Activated naive CD8-positive, alpha-beta T cell treated with anti-CD3 and anti-CD28 coated beads for 36 hours (primary cell): ENCODE results near the gene DLGAP1. TPM values are rescaled to one million over a fixed set of nuclear protein-coding genes. Genes with fewer than 3 reads are reported as not detected.

Experiments
- DNase-seq: peaks from one replicate; pipeline ENCODE4 v3.0.0; 2021
- H3K27ac Mint-ChIP-seq: one replicate; pipeline ENCODE4 v1.8.0; 2022; ENCODE audit warnings: mild to moderate bottlenecking, moderate library complexity, mixed read lengths
- H3K27me3 Mint-ChIP-seq: one replicate; pipeline ENCODE4 v1.8.0; 2022; ENCODE audit warnings: mild to moderate bottlenecking, mixed read lengths
- H3K36me3 Mint-ChIP-seq: one replicate; pipeline ENCODE4 v1.8.0; 2021; ENCODE audit warnings: mild to moderate bottlenecking, mixed read lengths
- H3K4me1 Mint-ChIP-seq: one replicate; pipeline ENCODE4 v1.8.0; 2021; ENCODE audit warnings: mixed read lengths
- H3K4me3 Mint-ChIP-seq: one replicate; pipeline ENCODE4 v1.8.0; 2022; ENCODE audit warnings: mild to moderate bottlenecking, moderate library complexity, mixed read lengths
- H3K9me3 Mint-ChIP-seq: one replicate; pipeline ENCODE4 v1.8.0; 2022; ENCODE audit warnings: mixed read lengths
- total RNA-seq, 2 experiments: library from RNA; stranded (reverse); gene quantifications; one replicate each; pipeline ENCODE4 v1.2.3, GENCODE V29; 2021

DLGAP1 gene
- total RNA-seq, 2 experiments from 2014 or later: not detected

- Mint-ChIP-seq H3K4me3 (no peak overlapping the region), H3K27me3 (peaks cover 6% of the 10 kb centered on the region), H3K9me3 (no peaks in the 10 kb centered on the region), H3K27ac (no peak overlapping the region), H3K36me3 (no peaks in the 10 kb centered on the region), H3K4me1 (no peaks in the 10 kb centered on the region)
- no peak for DNase-seq
Measured at GRCh38 chr18:3947383-3947782, 507.7 kb downstream of the DLGAP1 start.

- H3K36me3 Mint-ChIP-seq: no peaks in the 10 kb centered on the region
- H3K9me3 Mint-ChIP-seq: no peaks in the 10 kb centered on the region
- H3K27me3 Mint-ChIP-seq: peaks cover 5% of the 10 kb centered on the region
- H3K4me1 Mint-ChIP-seq: no peaks in the 10 kb centered on the region
- no peak overlapping the region for H3K4me3 Mint-ChIP-seq
- DNase-seq: no peak
- no peak overlapping the region for H3K27ac Mint-ChIP-seq
Measured at GRCh38 chr18:3935305-3935704, 519.8 kb downstream of the DLGAP1 start.

GRCh38 chr18:3932276-3932675, 522.8 kb downstream of the DLGAP1 start:
- DNase-seq: no peak
- peaks cover 5% of the 10 kb centered on the region for H3K27me3 Mint-ChIP-seq
- no peaks in the 10 kb centered on the region for H3K36me3 Mint-ChIP-seq
- no peaks in the 10 kb centered on the region for H3K9me3 Mint-ChIP-seq
- no peak overlapping the region for H3K27ac Mint-ChIP-seq
- no peak overlapping the region for H3K4me3 Mint-ChIP-seq
- no peaks in the 10 kb centered on the region for H3K4me1 Mint-ChIP-seq

GRCh38 chr18:3931542-3932112, 523.5 kb downstream of the DLGAP1 start:
- H3K27ac Mint-ChIP-seq: no peak overlapping the region
- H3K4me1 Mint-ChIP-seq: no peaks in the 10 kb centered on the region
- H3K36me3 Mint-ChIP-seq: no peaks in the 10 kb centered on the region
- peaks cover 5% of the 10 kb centered on the region for H3K27me3 Mint-ChIP-seq
- no peaks in the 10 kb centered on the region for H3K9me3 Mint-ChIP-seq
- H3K4me3 Mint-ChIP-seq: no peak overlapping the region
- DNase-seq: no peak

GRCh38 chr18:3931013-3931315, 524.1 kb downstream of the DLGAP1 start:
- Mint-ChIP-seq H3K4me3 (no peak overlapping the region), H3K27ac (no peak overlapping the region), H3K36me3 (no peaks in the 10 kb centered on the region), H3K9me3 (no peaks in the 10 kb centered on the region), H3K27me3 (no peaks in the 10 kb centered on the region), H3K4me1 (no peaks in the 10 kb centered on the region)
- DNase-seq: no peak

GRCh38 chr18:3930126-3931012, 524.7 kb downstream of the DLGAP1 start:
- H3K9me3 Mint-ChIP-seq: no peaks in the 10 kb centered on the region
- no peaks in the 10 kb centered on the region for H3K4me1 Mint-ChIP-seq
- DNase-seq: no peak
- H3K36me3 Mint-ChIP-seq: no peaks in the 10 kb centered on the region
- H3K4me3 Mint-ChIP-seq: no peak overlapping the region
- H3K27ac Mint-ChIP-seq: no peak overlapping the region
- no peaks in the 10 kb centered on the region for H3K27me3 Mint-ChIP-seq

- Mint-ChIP-seq H3K9me3 (no peaks in the 10 kb centered on the region), H3K36me3 (no peaks in the 10 kb centered on the region), H3K27me3 (peaks cover 3% of the 10 kb centered on the region), H3K4me3 (no peak overlapping the region), H3K27ac (no peak overlapping the region), H3K4me1 (no peaks in the 10 kb centered on the region)
- DNase-seq: no peak
Measured at GRCh38 chr18:3924455-3924854, 530.7 kb downstream of the DLGAP1 start.

GRCh38 chr18:3923750-3924149, 531.4 kb downstream of the DLGAP1 start:
- Mint-ChIP-seq H3K27ac (no peak overlapping the region), H3K27me3 (peaks cover 3% of the 10 kb centered on the region), H3K36me3 (no peaks in the 10 kb centered on the region), H3K4me3 (no peak overlapping the region), H3K9me3 (no peaks in the 10 kb centered on the region), H3K4me1 (no peaks in the 10 kb centered on the region)
- no peak for DNase-seq

DNA sequence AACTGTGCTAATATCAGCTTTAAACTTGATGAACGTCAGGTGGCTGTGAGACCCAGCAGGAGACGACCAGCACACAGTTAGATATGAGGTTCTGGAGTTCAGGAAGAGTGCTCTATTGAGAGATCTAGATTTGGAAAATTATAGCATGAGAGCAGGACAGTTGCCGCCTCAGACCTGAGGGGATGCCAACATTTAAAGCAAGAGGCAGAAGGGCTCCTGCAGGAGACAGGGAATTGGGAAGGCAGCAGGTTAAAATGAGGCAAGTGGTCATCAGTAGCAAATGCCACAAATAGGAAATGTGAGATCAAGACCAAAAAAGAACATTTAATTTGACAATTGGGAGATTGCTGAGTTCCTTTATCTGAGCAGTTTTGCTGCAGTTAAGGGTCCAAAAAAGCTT, 533.3 kb downstream of the DLGAP1 start:
- H3K9me3 Mint-ChIP-seq: no peaks in the 10 kb centered on the region
- H3K36me3 Mint-ChIP-seq: no peaks in the 10 kb centered on the region
- no peak overlapping the region for H3K4me3 Mint-ChIP-seq
- H3K27ac Mint-ChIP-seq: no peak overlapping the region
- H3K4me1 Mint-ChIP-seq: no peaks in the 10 kb centered on the region
- no peak for DNase-seq
- H3K27me3 Mint-ChIP-seq: peaks cover 3% of the 10 kb centered on the region

DNA sequence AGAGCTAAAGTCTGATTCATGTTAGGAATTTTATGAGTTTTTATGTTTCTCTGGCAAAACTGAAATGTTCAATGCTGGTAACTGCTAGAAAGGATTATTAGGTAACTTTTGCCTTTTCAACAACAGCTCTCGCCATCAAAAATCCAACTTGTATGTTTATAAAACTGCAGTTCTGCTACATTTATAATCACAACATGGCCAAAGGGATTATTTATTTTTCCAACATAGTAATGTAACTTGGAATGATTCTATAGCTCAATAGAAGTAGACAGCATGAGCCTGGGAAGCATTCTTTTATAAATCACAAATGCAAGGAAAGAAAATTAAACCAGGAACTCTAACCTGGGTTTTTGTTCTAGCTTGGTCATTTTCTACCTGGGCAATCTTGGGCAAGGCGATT, 534.3 kb downstream of the DLGAP1 start:
- Mint-ChIP-seq H3K27me3 (peaks cover 3% of the 10 kb centered on the region), H3K4me3 (no peak overlapping the region), H3K36me3 (no peaks in the 10 kb centered on the region), H3K4me1 (no peaks in the 10 kb centered on the region), H3K9me3 (no peaks in the 10 kb centered on the region), H3K27ac (no peak overlapping the region)
- DNase-seq: no peak

DNA sequence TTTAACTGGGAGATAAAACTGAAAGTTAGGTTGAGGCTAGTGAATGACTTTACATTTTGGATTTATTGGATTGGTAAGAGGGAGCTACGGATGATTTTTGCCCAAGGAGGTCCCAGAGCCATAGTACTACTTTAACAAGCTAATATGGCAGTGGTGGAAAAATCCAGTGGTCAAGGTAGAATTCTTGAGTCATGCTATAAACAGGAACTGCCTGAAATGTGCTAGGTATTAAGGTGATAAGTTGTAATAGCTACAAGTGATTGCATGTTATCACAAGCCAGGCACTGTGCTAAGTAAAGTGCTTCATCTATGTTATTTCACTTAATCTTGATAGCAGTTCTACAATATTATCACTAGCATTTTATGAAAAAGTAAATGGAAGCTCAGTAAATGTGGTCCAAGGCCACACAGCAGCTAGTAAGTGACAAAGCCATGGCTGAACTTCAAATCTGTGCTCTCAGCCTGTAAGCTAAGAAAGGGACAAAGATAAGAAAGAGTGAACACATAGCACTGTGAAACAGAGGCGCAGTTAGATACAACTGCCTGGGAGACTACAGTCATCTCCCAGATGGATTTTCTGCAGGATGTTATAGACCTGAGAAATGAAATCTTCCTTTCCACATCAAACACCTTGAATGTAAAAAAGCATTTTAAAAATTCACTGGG, 535.6 kb downstream of the DLGAP1 start:
- no peaks in the 10 kb centered on the region for H3K36me3 Mint-ChIP-seq
- H3K4me3 Mint-ChIP-seq: no peak overlapping the region
- H3K4me1 Mint-ChIP-seq: no peaks in the 10 kb centered on the region
- no peaks in the 10 kb centered on the region for H3K9me3 Mint-ChIP-seq
- DNase-seq: no peak
- peaks cover 3% of the 10 kb centered on the region for H3K27me3 Mint-ChIP-seq
- no peak overlapping the region for H3K27ac Mint-ChIP-seq

DNA sequence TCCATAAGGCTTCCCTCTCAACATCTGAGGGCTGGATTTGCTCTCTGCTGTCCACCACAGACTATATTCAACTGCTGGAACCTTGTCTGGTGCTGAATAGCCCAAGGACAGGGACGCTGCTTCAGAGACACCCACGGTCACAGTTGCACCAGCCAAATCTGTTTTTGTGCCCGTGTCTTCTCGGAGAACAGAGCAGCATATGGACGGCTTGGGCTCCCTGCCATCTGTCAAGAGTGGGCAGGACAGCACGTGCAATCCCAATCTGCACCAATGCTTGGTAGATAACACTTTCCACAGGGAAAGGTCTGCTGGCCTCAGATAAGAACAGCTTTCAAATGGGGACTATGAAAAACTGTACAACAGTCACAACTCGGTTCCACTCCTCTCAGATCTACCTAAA, 539.0 kb downstream of the DLGAP1 start:
- Mint-ChIP-seq H3K4me1 (no peaks in the 10 kb centered on the region), H3K27me3 (no peaks in the 10 kb centered on the region), H3K4me3 (no peak overlapping the region), H3K36me3 (no peaks in the 10 kb centered on the region), H3K9me3 (no peaks in the 10 kb centered on the region), H3K27ac (no peak overlapping the region)
- DNase-seq: no peak

DNA sequence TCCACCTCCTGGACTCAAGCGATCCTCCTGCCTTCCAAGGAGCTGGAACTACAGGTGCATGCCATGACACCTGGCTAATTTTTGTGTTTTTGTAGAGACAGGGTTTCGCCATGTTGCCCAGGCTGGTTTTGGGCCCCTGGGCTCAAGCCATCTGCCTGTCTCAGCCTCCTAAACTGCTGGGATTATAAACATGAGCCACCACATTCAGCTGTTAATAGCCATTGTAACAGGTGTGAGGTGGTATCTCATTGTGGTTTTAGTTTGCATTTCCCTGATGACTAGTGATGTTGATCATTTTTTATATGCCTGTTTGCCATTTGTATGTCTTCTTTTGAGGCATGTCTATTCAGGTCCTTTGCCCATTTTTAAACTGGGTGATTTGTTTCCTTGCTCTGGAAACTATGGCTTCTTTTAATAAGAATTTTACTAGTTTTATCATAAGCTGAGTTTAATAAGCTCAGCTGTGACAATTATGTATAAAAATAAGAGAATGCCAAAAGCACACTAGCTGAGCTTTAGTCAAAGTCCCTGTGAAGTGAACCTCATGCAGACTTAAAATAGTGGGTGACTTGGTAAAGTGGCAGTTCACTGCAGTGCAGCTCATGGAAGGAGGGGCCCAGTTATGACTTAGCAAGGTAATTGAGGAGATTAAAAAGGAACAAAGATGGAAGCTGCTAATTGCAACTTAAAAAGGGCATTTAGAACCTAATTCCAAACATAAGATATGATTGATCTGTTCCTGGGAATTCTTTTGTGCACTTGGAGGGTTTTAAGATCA, 540.1 kb downstream of the DLGAP1 start:
- Mint-ChIP-seq H3K27me3 (no peaks in the 10 kb centered on the region), H3K9me3 (no peaks in the 10 kb centered on the region), H3K27ac (no peak overlapping the region), H3K36me3 (no peaks in the 10 kb centered on the region), H3K4me1 (no peaks in the 10 kb centered on the region), H3K4me3 (no peak overlapping the region)
- no peak for DNase-seq

GRCh38 chr18:3914109-3914508, 541.0 kb downstream of the DLGAP1 start:
- Mint-ChIP-seq H3K4me1 (no peaks in the 10 kb centered on the region), H3K9me3 (no peaks in the 10 kb centered on the region), H3K4me3 (no peak overlapping the region), H3K27me3 (no peaks in the 10 kb centered on the region), H3K27ac (no peak overlapping the region), H3K36me3 (no peaks in the 10 kb centered on the region)
- no peak for DNase-seq

DNA sequence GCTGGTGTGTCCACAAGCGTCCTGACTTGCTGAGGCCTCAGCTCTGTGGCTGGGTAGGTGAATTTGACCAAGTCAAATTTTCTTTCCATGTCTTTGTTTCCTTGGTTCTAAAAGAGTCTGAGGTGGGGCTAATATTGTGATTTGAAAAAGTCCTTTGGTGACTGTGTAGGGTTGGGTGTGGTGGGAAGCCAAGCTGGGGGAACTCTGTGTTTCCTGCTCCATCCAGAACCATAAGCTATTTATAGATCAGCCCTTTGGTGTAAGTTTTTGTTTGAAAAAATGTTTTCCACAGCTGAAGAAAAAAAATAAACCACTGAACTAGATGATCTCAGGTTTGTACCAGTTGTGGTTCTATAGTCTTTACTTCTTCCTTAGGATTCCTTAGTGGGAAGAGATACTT, 542.4 kb downstream of the DLGAP1 start:
- no peaks in the 10 kb centered on the region for H3K27me3 Mint-ChIP-seq
- H3K36me3 Mint-ChIP-seq: no peaks in the 10 kb centered on the region
- H3K9me3 Mint-ChIP-seq: no peaks in the 10 kb centered on the region
- no peak for DNase-seq
- no peak overlapping the region for H3K4me3 Mint-ChIP-seq
- no peaks in the 10 kb centered on the region for H3K4me1 Mint-ChIP-seq
- H3K27ac Mint-ChIP-seq: no peak overlapping the region
